Natural killer cell (primary cell): ENCODE measurements around the gene ATP6V1G2. TPM values are rescaled to one million over a fixed set of nuclear protein-coding genes. Genes with fewer than 3 reads are reported as not detected.

ENCODE experiments used
- ATAC-seq, 3 donors: fragments of 150-1000 bp in 2 of 3; fragments of 200-7000 bp in 1 of 3; cut with Tn5 transposase; 1 replicate in 1 of 3; 2 replicates in 2 of 3; pipeline ENCODE4 v1.10.0; 2021; ENCODE audit warnings: mild to moderate bottlenecking in 2 of 3, moderate library complexity in 2 of 3
- DNase-seq, 2 donors: peaks; one replicate each; pipeline versions ENCODE4 v3.0.0 to v3.0.0-alpha.2; 2013 to 2021; ENCODE audit warnings: mixed read lengths in 1 of 2
- H3K27ac ChIP-seq: one replicate; pipeline ENCODE4 v1.5.1; 2013; ENCODE audit warnings: mild to moderate bottlenecking, low read length
- H3K27me3 ChIP-seq: one replicate; pipeline ENCODE4 v1.6.1; 2013; ENCODE audit warnings: low read length; ENCODE audit not compliant: control insufficient read depth, insufficient read depth
- H3K36me3 ChIP-seq: one replicate; pipeline ENCODE4 v1.6.1; 2013; ENCODE audit warnings: low read length; ENCODE audit not compliant: control insufficient read depth, insufficient read depth
- H3K4me1 ChIP-seq: one replicate; pipeline ENCODE4 v1.6.1; 2013; ENCODE audit warnings: low read length; ENCODE audit not compliant: control insufficient read depth, insufficient read depth
- H3K4me3 ChIP-seq: one replicate; pipeline ENCODE4 v1.5.1; 2013; ENCODE audit warnings: low read length
- H3K9me3 ChIP-seq: one replicate; pipeline ENCODE4 v1.6.1; 2013; ENCODE audit warnings: low read length; ENCODE audit not compliant: control insufficient read depth, insufficient read depth
- H3K27ac Mint-ChIP-seq, 2 donors: one replicate each; pipeline ENCODE4 v1.8.0; 2022; ENCODE audit warnings: mild to moderate bottlenecking in 2 of 2, mixed read lengths in 2 of 2, moderate library complexity in 1 of 2
- H3K27me3 Mint-ChIP-seq, 2 donors: one replicate each; pipeline ENCODE4 v1.8.0; 2022; ENCODE audit warnings: low read depth in 2 of 2, mixed read lengths in 2 of 2
- H3K36me3 Mint-ChIP-seq: one replicate; pipeline ENCODE4 v1.8.0; 2022; ENCODE audit warnings: mixed read lengths
- H3K4me1 Mint-ChIP-seq, 2 donors: one replicate each; pipeline ENCODE4 v1.8.0; 2022; ENCODE audit warnings: mixed read lengths in 2 of 2
- H3K4me3 Mint-ChIP-seq: one replicate; pipeline ENCODE4 v1.8.0; 2022; ENCODE audit warnings: mild to moderate bottlenecking, moderate library complexity, mixed read lengths
- H3K9me3 Mint-ChIP-seq, 2 donors: one replicate each; pipeline ENCODE4 v1.8.0; 2022; ENCODE audit warnings: mixed read lengths in 2 of 2
- CTCF ChIP-seq: fragments of 200-600 bp; IDR thresholded peaks from one replicate; pipeline ENCODE4 v1.8.0; 2022; ENCODE audit warnings: antibody characterized with exemption
- WGBS: methylation state at CpG from one replicate; pipeline ENCODE4 v1.1.7; 2013; ENCODE audit warnings: missing lambda C conversion rate; ENCODE audit not compliant: insufficient coverage; 5-methylcytosine and 5-hydroxymethylcytosine counted together
- intact Hi-C: fragments of 100-400 bp; cut with micrococcal nuclease; formaldehyde crosslinking; loops from one replicate; pipeline ENCODE4 v1.14.2; 2022
- total RNA-seq, 4 donors: library from RNA; stranded (reverse); fragments of 120-200 nt in 1 of 4; gene quantifications; one replicate each; pipeline versions ENCODE4 v1.2.3 to v1.2.4, GENCODE V29; 2013 to 2022

ATP6V1G2 gene
- total RNA-seq, 3 donors from 2014 or later (not counting 1 experiment from before 2014, with no cell fraction given) = 1.0 to 2.5 (median 2.1) TPM

- TF ChIP-seq CTCF = no peak
- Mint-ChIP-seq H3K4me1 (peaks cover 85 to 95% of the 10 kb centered on the region in 2 donors), H3K4me3 (peak overlapping the region; percentile 84), H3K27me3 (no peaks in the 10 kb centered on the region), H3K27ac (peak overlapping the region; percentile 95 to 99), H3K9me3 (no peaks in the 10 kb centered on the region), H3K36me3 (no peaks in the 10 kb centered on the region)
- Histone ChIP-seq H3K27me3 (no peaks in the 10 kb centered on the region), H3K9me3 (no peaks in the 10 kb centered on the region), H3K36me3 (peaks cover 10% of the 10 kb centered on the region), H3K27ac (peak overlapping the region; percentile 94), H3K4me3 (peak overlapping the region; percentile 42), H3K4me1 (peaks cover 89% of the 10 kb centered on the region)
- intact Hi-C loops = no loop called here
- DNase-seq = peak in 1 of 2 donors; percentile 75
- WGBS = 47% methylated on average over 18 of the region's 19 CpGs
- peak; percentile 11 to 38 (median 36) for ATAC-seq
Measured at GRCh38 chr6:31576897-31577578, 30.6 kb upstream of the ATP6V1G2 start.

GRCh38 chr6:31575952-31576685 lies 29.7 kb upstream of the ATP6V1G2 start:
- DNase-seq (peak in 1 of 2 donors; percentile 39), ATAC-seq (no peak)
- Histone ChIP-seq H3K4me3 (peak overlapping the region; percentile 42), H3K27ac (peak overlapping the region; percentile 94), H3K36me3 (peaks cover 10% of the 10 kb centered on the region), H3K4me1 (peaks cover 95% of the 10 kb centered on the region), H3K9me3 (no peaks in the 10 kb centered on the region), H3K27me3 (no peaks in the 10 kb centered on the region)
- no peak for TF ChIP-seq CTCF
- peak overlapping the region; percentile 84 for H3K4me3 Mint-ChIP-seq
- peaks cover 83 to 92% of the 10 kb centered on the region in 2 donors for H3K4me1 Mint-ChIP-seq
- no peaks in the 10 kb centered on the region for H3K27me3 Mint-ChIP-seq
- H3K9me3 Mint-ChIP-seq = no peaks in the 10 kb centered on the region
- H3K36me3 Mint-ChIP-seq = no peaks in the 10 kb centered on the region
- peak overlapping the region; percentile 95 to 99 for H3K27ac Mint-ChIP-seq
- 46% methylated on average over 6 of the region's 8 CpGs for WGBS
- intact Hi-C loops = no loop called here

GRCh38 chr6:31575335-31575901 lies 29.0 kb upstream of the ATP6V1G2 start, which contains the start of gene TNF:
TSS of gene TNF (plus strand) at chr6:31575565. CDS start at chr6:31575742, 177 bp downstream.
- Mint-ChIP-seq H3K4me3 (peak within 1 kb of the TSS; percentile 84), H3K27ac (peak within 1 kb of the TSS; percentile 95 to 99), H3K4me1 (peaks cover 76 to 89% of the 10 kb centered on the region in 2 donors), H3K36me3 (no peaks in the 10 kb centered on the region), H3K9me3 (no peaks in the 10 kb centered on the region), H3K27me3 (no peaks in the 10 kb centered on the region)
- Histone ChIP-seq H3K4me1 (peaks cover 97% of the 10 kb centered on the region), H3K27ac (peak within 1 kb of the TSS; percentile 94), H3K9me3 (no peaks in the 10 kb centered on the region), H3K36me3 (peaks cover 10% of the 10 kb centered on the region), H3K27me3 (no peaks in the 10 kb centered on the region), H3K4me3 (peak within 1 kb of the TSS; percentile 42)
- DNase-seq (peak in 1 of 2 donors; percentile 84), ATAC-seq (peak; percentile 8 to 24 (median 9))
- 16% methylated on average over 19 of the region's 19 CpGs for WGBS
- intact Hi-C loops = no loop called here
- TF ChIP-seq CTCF = no peak
